Adipose tissue (tissue), 3 donors: ENCODE measurements around the gene KCNN3. TPM values are rescaled to one million over a fixed set of nuclear protein-coding genes. Genes with fewer than 3 reads are reported as not detected.

Source experiments
- H3K27ac ChIP-seq: one replicate; pipeline ENCODE4 v1.5.1; 2013; ENCODE audit warnings: low read depth, low read length
- WGBS, 3 donors: extraction: QIAGEN DNeasy Blood & Tissue Kit; methylation state at CpG; one replicate each; pipeline ENCODE4 v1.1.7; 2013; 5-methylcytosine and 5-hydroxymethylcytosine counted together
- polyA plus RNA-seq, 3 donors: library from polyadenylated mRNA; stranded (reverse); fragments of 200-250 nt; gene quantifications; one replicate each; pipeline ENCODE4 v1.2.3, GENCODE V29; 2013
- donor health status: healthy with polysubstance abuse.
- donor health status: Bipolar disorder and iron deficiency.
- donor health status: healthy.

KCNN3 gene
- polyA plus RNA-seq, 3 donors: 0.14 to 0.67 (median 0.40) TPM

- no peak overlapping the region for H3K27ac ChIP-seq
- 56 to 67% (median 56%) methylated on average over 7 of the region's 7 CpGs for WGBS, 3 donors
These were observed 60.4 kb downstream of the KCNN3 start for GRCh38 chr1:154809436-154810413.

GRCh38 chr1:154808909-154809262 lies 61.2 kb downstream of the KCNN3 start:
- no peak overlapping the region for H3K27ac ChIP-seq
- 53 to 83% (median 67%) methylated on average over 17 of the region's 17 CpGs for WGBS, 3 donors

DNA sequence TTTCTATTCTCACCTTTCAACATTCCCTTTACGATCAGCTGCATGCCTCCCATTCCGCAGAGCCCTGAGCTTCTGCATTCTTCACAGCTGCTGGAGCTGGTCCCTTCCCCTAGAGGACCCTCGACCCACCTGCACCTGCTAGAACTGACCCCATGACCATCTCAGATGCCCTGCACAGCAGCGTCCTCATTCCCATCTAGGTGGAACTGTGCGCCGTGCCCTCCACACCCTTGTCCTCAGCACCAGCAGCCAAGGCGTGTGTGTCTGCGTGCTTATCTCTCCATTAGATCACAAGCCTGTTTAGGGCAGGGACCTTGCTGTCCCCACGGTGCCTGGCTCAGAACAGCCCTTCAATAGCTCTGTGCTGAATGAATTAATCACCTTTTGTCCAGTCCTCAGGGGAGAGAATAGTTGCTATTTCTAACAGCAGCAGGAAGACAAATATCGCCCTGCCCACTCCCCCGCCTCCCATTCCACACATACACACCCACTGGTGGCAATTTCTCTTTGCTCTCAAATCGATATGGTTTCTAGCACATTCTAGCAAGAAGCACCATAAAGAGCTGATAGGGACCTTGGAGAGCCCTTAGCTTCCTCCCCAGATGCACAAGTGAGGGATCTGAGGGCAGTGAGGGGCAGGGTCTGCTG lies 61.7 kb downstream of the KCNN3 start:
- H3K27ac ChIP-seq: no peak overlapping the region
- 54 to 78% (median 75%) methylated on average over 12 of the region's 12 CpGs for WGBS, 3 donors

DNA sequence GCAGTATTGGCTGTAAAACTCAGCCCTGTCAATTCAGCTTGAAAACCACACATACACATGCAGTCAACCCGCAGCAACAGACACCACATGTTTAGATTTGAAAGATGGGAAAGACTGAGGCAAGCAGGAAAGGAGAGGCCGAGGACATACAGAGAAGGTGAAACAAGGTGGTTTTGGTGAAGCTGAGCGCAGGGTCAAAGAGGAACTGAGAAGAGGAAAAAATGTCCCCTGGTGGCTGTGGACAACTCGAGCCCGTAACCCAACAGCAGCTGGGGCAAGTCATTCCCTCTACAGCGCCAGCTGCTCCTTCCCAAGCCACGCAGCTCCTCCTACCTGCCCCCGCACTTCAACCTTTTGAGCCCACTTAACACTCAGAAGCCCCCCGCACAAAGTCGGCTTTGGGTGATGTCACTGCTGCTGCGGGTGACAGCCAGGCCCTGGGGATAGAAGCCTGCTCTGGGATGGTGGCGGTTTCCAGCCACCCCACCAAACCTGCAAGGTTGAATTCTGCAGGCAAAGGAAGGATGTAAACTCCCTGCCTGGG lies 63.0 kb downstream of the KCNN3 start:
- 57 to 71% (median 66%) methylated on average over 12 of the region's 12 CpGs for WGBS, 3 donors
- H3K27ac ChIP-seq: no peak overlapping the region

DNA sequence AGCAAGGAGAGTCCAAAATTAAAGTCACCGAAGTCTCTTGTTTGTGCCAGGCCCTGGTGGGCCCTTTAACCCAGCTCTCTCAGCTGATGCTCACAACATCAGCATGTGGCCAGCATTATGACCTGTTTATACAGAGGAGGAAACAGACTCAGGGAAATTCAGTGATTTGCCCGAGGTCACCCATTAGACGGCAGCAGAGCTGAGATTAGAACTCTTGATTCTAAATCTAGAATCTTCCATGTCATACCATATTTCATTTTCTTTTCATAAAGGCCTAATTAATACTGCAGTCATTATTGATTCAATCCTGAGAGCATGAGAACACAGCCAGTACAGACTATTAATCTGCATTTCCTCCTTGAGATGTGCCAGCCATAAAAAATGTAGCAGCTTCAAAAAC lies 63.7 kb downstream of the KCNN3 start:
- 60 to 66% (median 63%) methylated on average over 3 of the region's 3 CpGs for WGBS, 3 donors
- no peak overlapping the region for H3K27ac ChIP-seq

DNA sequence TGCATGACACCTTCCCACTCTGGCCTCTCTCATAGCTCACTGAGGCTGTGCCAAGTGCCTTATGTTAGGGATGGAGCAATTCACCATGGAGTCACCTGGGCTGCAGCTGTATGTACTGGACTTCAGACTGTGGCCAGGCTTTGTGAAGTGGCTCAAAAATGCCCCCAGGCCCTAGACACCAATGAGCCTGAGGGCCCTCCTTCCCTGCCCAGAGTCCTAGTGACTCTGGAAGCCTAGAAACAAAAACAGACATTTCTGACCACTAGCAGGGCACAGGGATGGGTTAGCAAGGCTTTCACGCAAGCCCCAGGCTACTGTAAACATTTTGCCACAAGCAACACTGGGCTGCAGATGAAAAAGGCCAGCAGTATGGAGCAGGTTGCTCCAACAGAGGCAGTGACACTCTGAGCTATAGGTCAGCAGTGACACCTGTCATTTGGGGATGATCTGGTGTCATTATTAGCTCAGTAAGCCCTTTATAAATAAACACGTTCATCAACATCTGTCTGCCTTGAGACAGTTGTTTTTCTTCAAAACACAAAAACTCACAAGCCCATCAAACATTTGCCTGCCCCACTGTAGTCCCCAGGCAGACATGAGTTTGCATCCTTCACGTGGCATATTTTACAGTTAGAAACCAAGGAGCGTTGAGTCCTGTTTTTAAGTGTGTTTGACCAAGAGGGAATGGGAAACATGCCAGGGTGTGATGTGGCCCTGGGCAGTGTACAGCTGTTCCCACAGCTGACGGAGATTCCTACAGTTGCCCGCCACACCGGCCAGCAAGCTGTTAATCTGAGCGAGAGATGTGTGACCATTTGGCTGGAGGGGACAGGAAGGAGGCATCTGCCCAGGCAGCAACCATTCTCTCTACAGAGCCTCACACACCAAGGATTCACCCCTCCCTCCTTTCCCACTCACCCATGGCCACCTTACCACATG lies 66.8 kb downstream of the KCNN3 start:
- H3K27ac ChIP-seq: no peak overlapping the region
- 64 to 89% (median 88%) methylated on average over 8 of the region's 8 CpGs for WGBS, 3 donors

DNA sequence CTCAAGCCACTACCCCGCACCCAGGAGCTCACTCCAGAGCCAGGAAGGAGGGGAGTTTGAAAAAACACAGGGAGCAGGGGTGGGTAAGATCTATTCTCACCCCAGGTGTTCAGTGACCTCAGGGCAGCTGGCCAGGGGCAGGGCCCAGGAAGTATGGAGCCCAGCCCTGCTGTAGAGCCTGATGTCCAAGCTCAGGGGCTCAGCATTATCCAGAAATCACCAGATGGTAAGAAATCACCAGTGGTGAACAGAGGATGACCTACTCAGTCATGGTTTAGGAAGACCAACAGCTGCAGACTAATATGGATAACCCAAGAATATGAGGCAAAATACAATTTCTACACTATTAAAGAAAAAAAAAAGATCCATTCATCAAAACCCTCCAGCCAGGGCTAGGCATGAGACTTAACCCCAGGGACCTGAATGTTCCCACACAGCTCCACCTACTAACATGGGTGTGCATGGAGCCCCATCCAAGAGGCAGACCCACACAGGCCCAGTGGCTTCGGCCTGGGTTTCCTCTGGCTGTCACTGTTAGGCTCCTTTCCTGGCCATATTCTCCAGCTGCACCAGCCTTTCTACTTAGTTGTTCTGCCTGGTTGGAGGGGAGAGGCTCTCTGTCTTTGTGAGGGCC lies 67.6 kb downstream of the KCNN3 start:
- 66 to 82% (median 81%) methylated on average over 2 of the region's 2 CpGs for WGBS, 3 donors
- no peak overlapping the region for H3K27ac ChIP-seq

GRCh38 chr1:154801234-154802011 lies 68.7 kb downstream of the KCNN3 start:
- no peak overlapping the region for H3K27ac ChIP-seq
- 68 to 80% (median 74%) methylated on average over 16 of the region's 16 CpGs for WGBS, 3 donors

GRCh38 chr1:154799188-154799587 lies 70.9 kb downstream of the KCNN3 start:
- no peak overlapping the region for H3K27ac ChIP-seq
- 79 to 92% (median 89%) methylated on average over 5 of the region's 5 CpGs for WGBS, 3 donors

DNA sequence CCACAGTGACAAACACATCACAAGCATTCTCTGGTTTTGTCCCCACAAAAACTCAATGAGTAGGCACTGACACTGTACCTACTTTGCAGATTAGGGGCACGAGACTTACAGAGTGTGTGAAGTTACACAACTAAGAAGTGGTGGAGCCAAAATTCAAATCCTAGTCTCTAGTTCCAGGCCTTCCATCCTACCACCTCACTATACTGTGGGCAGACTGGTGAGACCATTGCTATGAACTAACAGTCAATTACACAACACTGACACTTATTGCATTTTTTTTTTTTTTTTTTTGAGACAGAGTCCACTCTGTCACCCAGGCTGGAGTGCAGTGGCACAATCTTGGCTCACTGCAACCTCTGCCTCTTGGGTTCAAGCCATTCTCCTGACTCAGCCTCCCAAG lies 71.4 kb downstream of the KCNN3 start:
- H3K27ac ChIP-seq: no peak overlapping the region
- 72 to 80% (median 73%) methylated on average over 1 of the region's 1 CpG for WGBS, 3 donors

DNA sequence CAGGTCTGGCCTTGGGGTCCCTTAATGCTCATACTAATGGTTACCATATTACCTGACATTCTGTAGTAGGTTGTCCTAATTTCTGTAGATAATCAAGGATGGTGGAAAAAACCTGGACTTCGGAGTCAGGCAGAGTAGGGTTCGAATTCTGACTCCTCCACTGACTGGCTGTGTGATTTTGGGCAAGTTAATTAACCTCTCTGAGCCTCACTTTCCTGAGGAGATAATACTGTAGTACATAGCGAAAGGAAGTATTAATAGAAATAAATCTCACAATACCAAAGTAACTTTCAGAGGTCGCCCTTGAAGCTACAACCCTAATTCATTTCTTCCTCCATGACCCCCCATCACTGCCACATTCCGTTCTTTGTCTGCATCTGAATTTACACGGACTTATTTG lies 72.9 kb downstream of the KCNN3 start:
- WGBS, 3 donors: 73 to 94% (median 90%) methylated on average over 6 of the region's 6 CpGs
- no peak overlapping the region for H3K27ac ChIP-seq

DNA sequence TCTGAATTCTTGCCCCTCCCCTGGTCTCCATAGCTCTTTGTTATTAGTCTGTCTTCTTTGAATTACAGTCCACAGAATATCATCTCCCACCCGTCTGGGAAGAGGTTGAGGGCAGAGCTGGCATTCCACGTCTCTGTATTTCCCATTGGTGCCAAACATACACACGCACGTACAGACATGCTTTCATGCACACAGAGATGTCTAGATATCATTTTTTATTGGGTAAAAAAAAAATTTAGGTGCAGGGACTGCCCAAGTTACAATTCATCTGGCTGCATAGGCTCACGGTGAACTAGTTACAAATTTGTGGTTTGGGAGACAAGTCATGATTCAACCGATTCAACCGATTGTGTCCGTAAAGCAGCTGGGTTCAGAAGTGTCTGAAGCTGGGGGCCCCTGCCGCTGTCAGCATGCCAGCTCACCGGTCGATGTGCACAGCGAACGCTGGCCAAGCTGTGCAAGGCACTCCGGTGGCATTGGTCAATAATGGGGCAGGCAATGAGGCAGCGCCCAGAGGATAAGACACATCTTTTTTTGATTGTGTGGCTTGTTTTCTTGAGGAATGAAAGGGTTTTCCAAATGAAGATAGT lies 73.7 kb downstream of the KCNN3 start:
- 65 to 76% (median 71%) methylated on average over 15 of the region's 15 CpGs for WGBS, 3 donors
- H3K27ac ChIP-seq: no peak overlapping the region

DNA sequence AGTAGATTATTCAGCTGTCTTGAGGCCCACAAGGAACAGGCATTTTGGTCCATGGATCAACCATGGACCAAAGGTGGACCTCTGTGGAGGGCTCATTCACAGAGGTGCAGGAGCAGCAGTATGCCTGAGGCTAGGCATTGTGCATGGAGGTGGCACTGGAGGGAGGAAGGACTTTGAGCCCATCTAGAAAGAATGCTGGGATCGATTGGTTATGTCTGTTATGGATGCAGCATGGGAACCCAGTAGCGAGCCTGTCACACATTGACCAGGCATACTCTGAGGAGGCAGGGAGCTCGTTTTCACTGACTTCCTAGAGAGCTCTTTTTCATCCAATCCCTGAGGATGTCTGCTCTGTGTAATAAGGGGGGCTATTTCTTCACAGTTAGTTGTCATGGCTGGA lies 75.5 kb downstream of the KCNN3 start:
- no peak overlapping the region for H3K27ac ChIP-seq
- 63 to 92% (median 82%) methylated on average over 3 of the region's 3 CpGs for WGBS, 3 donors

GRCh38 chr1:154793685-154794084 lies 76.4 kb downstream of the KCNN3 start:
- 72 to 88% (median 85%) methylated on average over 7 of the region's 7 CpGs for WGBS, 3 donors
- H3K27ac ChIP-seq: no peak overlapping the region

- 53 to 56% (median 53%) methylated on average over 3 of the region's 3 CpGs for WGBS, 3 donors
- H3K27ac ChIP-seq: no peak overlapping the region
These were observed 77.2 kb downstream of the KCNN3 start for GRCh38 chr1:154792899-154793298.

DNA sequence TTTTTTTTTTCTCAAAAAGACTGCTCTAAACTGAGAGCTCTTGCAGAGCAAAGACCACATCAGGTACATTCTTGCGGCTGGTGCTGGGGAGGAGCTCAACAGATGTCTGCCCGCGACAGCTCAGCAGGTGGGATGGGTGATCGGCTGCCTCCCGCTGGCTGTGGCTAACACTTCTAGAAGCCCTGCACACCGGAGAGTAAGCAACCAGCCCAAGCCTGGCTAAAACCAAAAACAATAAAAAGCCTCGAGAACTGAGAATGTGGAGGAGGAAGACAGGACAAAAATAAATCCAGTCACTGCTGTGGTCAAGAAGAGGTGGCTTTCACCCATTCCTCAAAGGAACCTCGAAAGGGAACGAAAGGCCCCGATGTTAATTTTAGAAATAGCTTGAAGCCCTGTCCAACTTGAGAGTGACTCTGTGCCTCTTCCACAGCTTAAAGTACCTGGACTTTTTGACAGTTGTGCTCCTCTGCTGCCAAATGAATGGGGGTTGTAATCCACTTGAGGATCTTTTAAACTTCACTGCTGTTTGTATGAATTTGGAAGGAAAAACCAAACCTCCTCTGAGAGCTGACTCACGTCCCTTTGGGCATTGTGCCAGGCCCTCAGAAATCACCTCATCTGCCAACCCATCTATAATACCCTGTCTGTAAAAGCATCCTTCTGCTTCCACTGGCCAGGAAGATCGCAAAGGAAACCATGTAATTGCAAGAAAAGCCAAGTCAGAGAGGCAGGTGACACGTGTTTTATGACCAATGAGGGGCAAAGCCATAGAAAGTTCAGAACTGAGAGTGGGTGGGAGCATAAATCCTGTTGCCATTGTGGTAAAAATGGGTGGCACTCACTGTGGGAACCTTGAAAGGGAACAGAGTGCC lies 78.6 kb downstream of the KCNN3 start:
- WGBS, 3 donors: 27 to 39% (median 29%) methylated on average over 13 of the region's 13 CpGs
- H3K27ac ChIP-seq: no peak overlapping the region
